H1 (cell line): ENCODE data around the gene CLIC3. TPM values are rescaled to one million over a fixed set of nuclear protein-coding genes. Genes with fewer than 3 reads are reported as not detected.

Source experiments
- CTCF ChIA-PET: fragments of 300-600 bp; sonication (Branson Sonifier 250); formaldehyde crosslinking; loops from one replicate; lab custom pipeline; 2021; ENCODE audit not compliant: partially characterized antibody; lab: Charles Lee
- POLR2A ChIA-PET: fragments of 300-600 bp; sonication (Branson Sonifier 250); formaldehyde crosslinking; loops from one replicate; lab custom pipeline; 2021; ENCODE audit warnings: inconsistent platforms; ENCODE audit not compliant: partially characterized antibody; lab: Charles Lee
- DNase-seq, 2 experiments: peaks; one replicate each; pipeline versions ENCODE4 v3.0.0 to v3.0.0-alpha.2; 2010 to 2022; ENCODE audit warnings: low spot score in 2 of 2, low read depth in 1 of 2, mixed read lengths in 1 of 2
- FAIRE-seq: peaks from 2 replicates; lab custom pipeline; 2011; peaks lifted over from hg19 to GRCh38; lab: Jason Lieb, UNC
- H2AFZ ChIP-seq: 2 replicates; pipeline ENCODE4 v1.8.1; 2012; ENCODE audit warnings: low read length, inconsistent platforms
- H2AK5ac ChIP-seq: 2 replicates; pipeline ENCODE4 v1.6.1; 2013; ENCODE audit warnings: low read depth, low read length
- H2BK120ac ChIP-seq: replicated peaks from 2 replicates; pipeline ENCODE3; 2013; ENCODE audit warnings: low read depth, low read length, inconsistent platforms
- H2BK12ac ChIP-seq: 2 replicates; pipeline ENCODE4 v1.6.1; 2013; ENCODE audit warnings: low read depth, low read length
- H2BK15ac ChIP-seq: 2 replicates; pipeline ENCODE4 v1.6.1; 2013; ENCODE audit warnings: low read length
- H2BK20ac ChIP-seq: 2 replicates; pipeline ENCODE4 v1.6.1; 2013; ENCODE audit warnings: low read length
- H2BK5ac ChIP-seq: 2 replicates; pipeline ENCODE4 v1.6.1; 2013; ENCODE audit warnings: low read depth, low read length
- H3K14ac ChIP-seq: 2 replicates; pipeline ENCODE4 v1.6.1; 2013; ENCODE audit warnings: inconsistent platforms; ENCODE audit not compliant: insufficient read length
- H3K18ac ChIP-seq: 2 replicates; pipeline ENCODE4 v1.6.1; 2013; ENCODE audit warnings: low read length; ENCODE audit errors: extremely low read depth
- H3K23ac ChIP-seq: 2 replicates; pipeline ENCODE4 v1.6.1; 2013; ENCODE audit warnings: inconsistent platforms; ENCODE audit not compliant: insufficient read length
- H3K23me2 ChIP-seq: 2 replicates; pipeline ENCODE4 v1.6.1; 2013; ENCODE audit warnings: low read depth, low read length
- H3K27ac ChIP-seq: 2 replicates; pipeline ENCODE4 v1.6.1; 2011; ENCODE audit warnings: low read depth, low read length, inconsistent platforms
- H3K27me3 ChIP-seq, 4 experiments: replicated peaks in 1 of 4; 1 replicate in 1 of 4; 2 replicates in 3 of 4; pipeline versions ENCODE4 v1.6.1 to v1.8.1; 2011 to 2013; ENCODE audit warnings: low read length in 3 of 4, mild to moderate bottlenecking in 3 of 4, inconsistent platforms in 2 of 4, mixed read lengths in 2 of 4, moderate library complexity in 1 of 4; ENCODE audit not compliant: control insufficient read depth in 3 of 4, insufficient read depth in 3 of 4; ENCODE audit errors: extremely low read depth in 1 of 4
- H3K36me3 ChIP-seq, 4 experiments: 2 replicates each; pipeline versions ENCODE4 v1.6.1 to v1.8.1; 2011 to 2013; ENCODE audit warnings: mild to moderate bottlenecking in 4 of 4, low read length in 3 of 4, moderate library complexity in 2 of 4, control low read depth in 1 of 4, inconsistent platforms in 1 of 4; ENCODE audit not compliant: insufficient read depth in 4 of 4, control insufficient read depth in 2 of 4
- H3K4ac ChIP-seq: replicated peaks from 2 replicates; pipeline ENCODE3; 2013; ENCODE audit warnings: low read length, low read depth, mixed read lengths, inconsistent platforms; ENCODE audit not compliant: insufficient read length
- H3K4me1 ChIP-seq, 4 experiments: replicated peaks in 1 of 4; 1 replicate in 1 of 4; 2 replicates in 3 of 4; pipeline versions ENCODE4 v1.6.1 to v1.8.1; 2011 to 2013; ENCODE audit warnings: low read length in 3 of 4, inconsistent platforms in 2 of 4, mixed read lengths in 1 of 4; ENCODE audit not compliant: insufficient read depth in 4 of 4, control insufficient read depth in 3 of 4
- H3K4me2 ChIP-seq, 2 experiments: 2 replicates each; pipeline versions ENCODE4 v1.6.1 to v1.8.1; 2011 to 2013; ENCODE audit warnings: low read depth in 2 of 2, low read length in 2 of 2, control low read depth in 1 of 2, inconsistent platforms in 1 of 2, mild to moderate bottlenecking in 1 of 2; ENCODE audit not compliant: insufficient read depth in 1 of 2
- H3K4me3 ChIP-seq, 4 experiments: fragments of 200-600, 300-600 bp in 1 of 4; sonication (generic), shearing (Covaris generic), sonication (Bioruptor Twin) in 1 of 4; 2 replicates each; pipeline versions ENCODE4 v1.5.1 to v1.8.1; 2011 to 2016; ENCODE audit warnings: low read length in 4 of 4, low read depth in 3 of 4, control low read depth in 2 of 4, inconsistent platforms in 2 of 4, mild to moderate bottlenecking in 2 of 4, mixed read lengths in 1 of 4, moderate library complexity in 1 of 4; ENCODE audit not compliant: insufficient read depth in 2 of 4; ENCODE audit errors: extremely low read depth in 1 of 4
- H3K56ac ChIP-seq: replicated peaks from 2 replicates; pipeline ENCODE3; 2013; ENCODE audit warnings: low read depth, mild to moderate bottlenecking, mixed read lengths, low read length, inconsistent platforms; ENCODE audit not compliant: insufficient read length
- H3K79me1 ChIP-seq: 2 replicates; pipeline ENCODE4 v1.6.1; 2013; ENCODE audit warnings: low read depth, low read length, control low read depth
- H3K79me2 ChIP-seq, 2 experiments: 2 replicates each; pipeline versions ENCODE4 v1.6.1 to v1.8.1; 2012 to 2013; ENCODE audit warnings: low read length in 2 of 2, mild to moderate bottlenecking in 2 of 2, inconsistent platforms in 1 of 2; ENCODE audit not compliant: insufficient read depth in 2 of 2, control insufficient read depth in 1 of 2
- H3K9ac ChIP-seq, 4 experiments: replicated peaks in 1 of 4; 1 replicate in 1 of 4; 2 replicates in 3 of 4; pipeline versions ENCODE4 v1.6.1 to v1.8.1; 2011 to 2013; ENCODE audit warnings: low read depth in 3 of 4, low read length in 3 of 4, control low read depth in 2 of 4, mild to moderate bottlenecking in 2 of 4, moderate library complexity in 2 of 4, inconsistent platforms in 1 of 4; ENCODE audit errors: extremely low read depth in 1 of 4
- H3K9me3 ChIP-seq, 2 experiments: 2 replicates each; pipeline versions ENCODE4 v1.6.1 to v1.8.1; 2012 to 2013; ENCODE audit warnings: mild to moderate bottlenecking in 2 of 2, moderate library complexity in 2 of 2, control low read depth in 1 of 2, inconsistent platforms in 1 of 2, low read depth in 1 of 2, low read length in 1 of 2, mixed read lengths in 1 of 2; ENCODE audit not compliant: insufficient read depth in 2 of 2
- H4K20me1 ChIP-seq, 2 experiments: replicated peaks in 1 of 2; 2 replicates each; pipeline versions ENCODE3 to v1.8.1; 2011 to 2013; ENCODE audit warnings: inconsistent platforms in 2 of 2, low read length in 2 of 2, mild to moderate bottlenecking in 1 of 2; ENCODE audit not compliant: insufficient read depth in 2 of 2, control insufficient read depth in 1 of 2
- H4K5ac ChIP-seq: 2 replicates; pipeline ENCODE4 v1.6.1; 2013; ENCODE audit warnings: low read length, low read depth, mixed read lengths, inconsistent platforms; ENCODE audit not compliant: insufficient read length
- H4K8ac ChIP-seq: 2 replicates; pipeline ENCODE4 v1.8.0; 2013; ENCODE audit warnings: mild to moderate bottlenecking, moderate library complexity, low read length, inconsistent platforms; ENCODE audit not compliant: insufficient read depth; ENCODE audit errors: extremely low read depth
- H4K91ac ChIP-seq: replicated peaks from 2 replicates; pipeline ENCODE3; 2013; ENCODE audit warnings: low read length, mixed read lengths, inconsistent platforms; ENCODE audit not compliant: insufficient read length
- CTCF ChIP-seq, 3 experiments: IDR thresholded peaks; 1 replicate in 2 of 3; 2 replicates in 1 of 3; pipeline versions ENCODE4 v1.5.1 to v1.6.1; 2011; ENCODE audit warnings: low read length in 3 of 3, mild to moderate bottlenecking in 3 of 3, inconsistent platforms in 2 of 3, low read depth in 1 of 3, moderate library complexity in 1 of 3; ENCODE audit not compliant: insufficient read depth in 1 of 3; ENCODE audit errors: control extremely low read depth in 1 of 3
- JUND ChIP-seq: IDR thresholded peaks from 2 replicates; pipeline ENCODE4 v1.6.1; 2011; ENCODE audit warnings: mild to moderate bottlenecking, improper control_type of control experiment, low read length
- RFX5 ChIP-seq: IDR thresholded peaks from 2 replicates; pipeline ENCODE4 v1.6.1; 2011; ENCODE audit warnings: low read depth, low read length, improper control_type of control experiment, borderline replicate concordance
- WGBS, 2 experiments: shearing (Covaris generic) in 1 of 2; methylation state at CpG; one replicate each; pipeline versions ENCODE4 v1.1.6 to v1.1.7; 2013 to 2015; ENCODE audit warnings: low lambda C conversion rate in 2 of 2, mixed read lengths in 2 of 2, inconsistent platforms in 1 of 2, low coverage in 1 of 2, missing lambda C conversion rate in 1 of 2; ENCODE audit not compliant: insufficient replicate concordance in 2 of 2, insufficient coverage in 1 of 2, insufficient read length in 1 of 2; ENCODE audit errors: extremely low coverage in 1 of 2, missing lambda C conversion rate in 1 of 2; 5-methylcytosine and 5-hydroxymethylcytosine counted together
- polyA plus RNA-seq, 7 experiments: library from polyadenylated mRNA; depleted of rRNA in 3 of 7; stranded (reverse) in 5 of 7; unstranded in 2 of 7; fragments of >200 nt in 5 of 7; fragments of 200-250 nt in 2 of 7; gene quantifications; 1 replicate in 5 of 7; 2 replicates in 1 of 7; 4 replicates in 1 of 7; pipeline versions ENCODE4 v1.2.1 to v1.2.3, GENCODE V29; 2011 to 2013; ENCODE audit warnings: missing spikeins in 2 of 7, mixed read lengths in 2 of 7
- total RNA-seq: library from RNA; stranded (reverse); fragmentation: NEBNext Ultra II Directional; extraction: Animal tissue kit (Norgen Biotek cat#: 25700); gene quantifications from 2 replicates; pipeline ENCODE4 v1.2.1, GENCODE V29; 2021

The CLIC3 gene
- total and polyA plus RNA-seq, 2 of the 8 experiments (the other 6 are each of a cell fraction or from before 2014, with no cell fraction given), result 0.12 TPM; not detected in 1

- POLR2A ChIA-PET, result interaction anchor here (0.7 kb wide), 1 partner anchor 75 kb away, joined by 3 read pairs; no protein-coding TSS in a partner anchor
- no peak for FAIRE-seq
Observed at GRCh38 chr9:136949239-136949816, 47.0 kb downstream of the CLIC3 start.

More at GRCh38 chr9:136949239-136949816, 47.0 kb downstream of the CLIC3 start:
- no peaks in the 10 kb centered on the region for H3K9me3 ChIP-seq
- WGBS, 2 experiments, result 32% methylated on average over 9 of the region's 22 CpGs; no CpG with 5 or more reads in 1 of the 2 experiments
- peaks cover 3% of the 10 kb centered on the region; the same call in 1 of the 2 replicates for H3K23me2 ChIP-seq
- no peak overlapping the region for H2AK5ac ChIP-seq
- peak overlapping the region; percentile 68; the same call in 1 of the 2 replicates for H4K8ac ChIP-seq
- no peak overlapping the region for H3K23ac ChIP-seq
- no peak overlapping the region for H3K14ac ChIP-seq
- no peaks in the 10 kb centered on the region for H3K36me3 ChIP-seq
- no peak for TF ChIP-seq JUND
- TF ChIP-seq CTCF (IDR thresholded peaks at IDR 0.05; ENCODE audit: control extremely low read depth in 1 of 3, insufficient read depth in 1 of 3, low read depth in 1 of 3, low read length in 3 of 3), result no peak
- no peak for TF ChIP-seq RFX5
- H3K27me3 ChIP-seq, result no peaks in the 10 kb centered on the region
- no peaks in the 10 kb centered on the region for H4K20me1 ChIP-seq
- no peak overlapping the region for H2BK20ac ChIP-seq
- H3K4me2 ChIP-seq, result peak overlapping the region; percentile 35 to 86
- H3K9ac ChIP-seq, result peak overlapping the region in 3 of 4 experiments; percentile 38 to 56 (median 47); a peak in 5 of 7 replicates
- H3K18ac ChIP-seq, result peak overlapping the region; percentile 71
- no peaks in the 10 kb centered on the region for H3K79me1 ChIP-seq
- H4K5ac ChIP-seq, result peak overlapping the region; percentile 79
- H2BK15ac ChIP-seq, result no peak overlapping the region
- no peak for DNase-seq
- H2BK120ac ChIP-seq, result no peak overlapping the region
- peak overlapping the region; percentile 69 for H3K56ac ChIP-seq
- H3K27ac ChIP-seq, result peak overlapping the region; percentile 20; the same call in 1 of the 2 replicates
- H3K4ac ChIP-seq, result peak overlapping the region; percentile 78
- CTCF ChIA-PET, result interaction anchor here (1.0 to 4.4 kb wide), 6 partner anchors 20 to 114 kb away, joined by 3 to 63 read pairs (median 16); partner anchors contain the start of gene PAXX
- H2AFZ ChIP-seq, result no peak overlapping the region
- peak overlapping the region; percentile 93; the same call in 1 of the 2 replicates for H2BK5ac ChIP-seq
- H4K91ac ChIP-seq, result peak overlapping the region; percentile 89
- H3K79me2 ChIP-seq, result no peaks in the 10 kb centered on the region
- H3K4me3 ChIP-seq, result peak overlapping the region; percentile 36 to 55 (median 49)
- H2BK12ac ChIP-seq, result no peak overlapping the region
- H3K4me1 ChIP-seq, result peaks cover 0 to 19% (median 13%) of the 10 kb centered on the region in 4 experiments; a peak in 5 of 7 replicates
